ENCODE results near the gene SLC5A1.

The SLC5A1 gene

GRCh38 chr22:32106930-32107329 is 63.9 kb downstream of the SLC5A1 start:
- H3K4me2 ChIP-seq (ENCODE audit: low read length), result no peak overlapping the region
- H3K27ac ChIP-seq (ENCODE audit: low read depth, low read length), result no peak overlapping the region
- no peak for TF ChIP-seq EZH2phosphoT487 (IDR thresholded peaks at IDR 0.05; ENCODE audit: borderline replicate concordance, low read length)
- no peak for TF ChIP-seq CTCF (IDR thresholded peaks at IDR 0.05; ENCODE audit: low read depth, low read length, poor library complexity, severe bottlenecking)
- H3F3A ChIP-seq (ENCODE audit: control insufficient read depth, insufficient read depth), result no peaks in the 10 kb centered on the region
- H3K9me2 ChIP-seq (replicated peaks; ENCODE audit: control insufficient read depth, low read length), result no peaks in the 10 kb centered on the region
- no peaks in the 10 kb centered on the region for H3K79me2 ChIP-seq (ENCODE audit: control insufficient read depth, low read length)
- H3K4me1 ChIP-seq (ENCODE audit: control insufficient read depth, low read length), result no peaks in the 10 kb centered on the region
- no peaks in the 10 kb centered on the region for H3K9me3 ChIP-seq (ENCODE audit: control insufficient read depth, insufficient read depth, low read length)
- H3K4me3 ChIP-seq (ENCODE audit: low read length), result no peak overlapping the region
- H3K36me3 ChIP-seq (ENCODE audit: control insufficient read depth, low read length), result no peaks in the 10 kb centered on the region
- peaks cover 19% of the 10 kb centered on the region; the same call in 1 of the 2 replicates for H3K27me3 ChIP-seq (ENCODE audit: control insufficient read depth, low read length)
- H4K20me1 ChIP-seq (ENCODE audit: control insufficient read depth, insufficient read depth, low read depth, low read length), result no peaks in the 10 kb centered on the region

GRCh38 chr22:32112380-32112779 is 69.3 kb downstream of the SLC5A1 start:
- Histone ChIP-seq H3K4me3 (ENCODE audit: low read length) (no peak overlapping the region), H3K79me2 (ENCODE audit: control insufficient read depth, low read length) (no peaks in the 10 kb centered on the region), H3K27me3 (ENCODE audit: control insufficient read depth, low read length) (peaks cover 21% of the 10 kb centered on the region; the same call in 1 of the 2 replicates), H3K4me1 (ENCODE audit: control insufficient read depth, low read length) (no peaks in the 10 kb centered on the region), H3F3A (ENCODE audit: control insufficient read depth, insufficient read depth) (no peaks in the 10 kb centered on the region), H3K9me2 (replicated peaks; ENCODE audit: control insufficient read depth, low read length) (no peaks in the 10 kb centered on the region), H3K27ac (ENCODE audit: low read depth, low read length) (no peak overlapping the region), H3K9me3 (ENCODE audit: control insufficient read depth, insufficient read depth, low read length) (no peaks in the 10 kb centered on the region), H4K20me1 (ENCODE audit: control insufficient read depth, insufficient read depth, low read depth, low read length) (no peaks in the 10 kb centered on the region), H3K4me2 (ENCODE audit: low read length) (no peak overlapping the region), H3K36me3 (ENCODE audit: control insufficient read depth, low read length) (no peaks in the 10 kb centered on the region)
- TF ChIP-seq CTCF (IDR thresholded peaks at IDR 0.05; ENCODE audit: low read depth, low read length, poor library complexity, severe bottlenecking), result no peak
- TF ChIP-seq EZH2phosphoT487 (IDR thresholded peaks at IDR 0.05; ENCODE audit: borderline replicate concordance, low read length), result no peak

- Histone ChIP-seq H3K27me3 (ENCODE audit: control insufficient read depth, low read length) (peaks cover 6% of the 10 kb centered on the region; the same call in 1 of the 2 replicates), H3K9me2 (replicated peaks; ENCODE audit: control insufficient read depth, low read length) (no peaks in the 10 kb centered on the region), H3K27ac (ENCODE audit: low read depth, low read length) (no peak overlapping the region), H3F3A (ENCODE audit: control insufficient read depth, insufficient read depth) (no peaks in the 10 kb centered on the region), H3K9me3 (ENCODE audit: control insufficient read depth, insufficient read depth, low read length) (no peaks in the 10 kb centered on the region), H3K4me2 (ENCODE audit: low read length) (no peak overlapping the region), H3K4me3 (ENCODE audit: low read length) (no peak overlapping the region), H3K4me1 (ENCODE audit: control insufficient read depth, low read length) (no peaks in the 10 kb centered on the region), H3K36me3 (ENCODE audit: control insufficient read depth, low read length) (no peaks in the 10 kb centered on the region), H3K79me2 (ENCODE audit: control insufficient read depth, low read length) (no peaks in the 10 kb centered on the region), H4K20me1 (ENCODE audit: control insufficient read depth, insufficient read depth, low read depth, low read length) (no peaks in the 10 kb centered on the region)
- TF ChIP-seq CTCF (IDR thresholded peaks at IDR 0.05; ENCODE audit: low read depth, low read length, poor library complexity, severe bottlenecking) (no peak), EZH2phosphoT487 (IDR thresholded peaks at IDR 0.05; ENCODE audit: borderline replicate concordance, low read length) (no peak)
Observed at GRCh38 chr22:32119568-32120235, 76.6 kb downstream of the SLC5A1 start.
